ENCODE results near the gene MAN2B1.
A peak's percentile ranks its signal among the peaks of the same experiment; 100 is the strongest.
"Not testable (repeated sequence)": the region's sequence is repeated elsewhere in the genome, so short reads cannot be mapped to it uniquely, and the experiment has no call there.

The MAN2B1 gene

GRCh38 chr19:12689581-12690216 lies 23.2 kb upstream of the MAN2B1 start:
- DNase-seq (ENCODE audit: extremely low read depth in 1 of 2, low read depth in 1 of 2) = no peak

GRCh38 chr19:12689012-12689411 lies 22.5 kb upstream of the MAN2B1 start:
- no peak for DNase-seq (ENCODE audit: extremely low read depth in 1 of 2, low read depth in 1 of 2)

- no peak for DNase-seq (ENCODE audit: extremely low read depth in 1 of 2, low read depth in 1 of 2)
These were observed 21.1 kb upstream of the MAN2B1 start, which contains the start of gene GNG14 for GRCh38 chr19:12687496-12688196. TSS of gene GNG14 (plus strand) at chr19:12687998. CDS start at chr19:12688049, 51 bp downstream.

GRCh38 chr19:12685831-12686230 lies 19.3 kb upstream of the MAN2B1 start:
- DNase-seq (ENCODE audit: extremely low read depth in 1 of 2, low read depth in 1 of 2) = no peak

GRCh38 chr19:12681074-12681987 lies 14.8 kb upstream of the MAN2B1 start, which contains the start of gene DHPS:
TSS of gene DHPS (minus strand) at chr19:12681880. CDS start at chr19:12681766, 114 bp downstream.
- peak; percentile 69 to 89 for DNase-seq (ENCODE audit: extremely low read depth in 1 of 2, low read depth in 1 of 2)

- no peak for DNase-seq (ENCODE audit: extremely low read depth in 1 of 2, low read depth in 1 of 2)
These were observed 13.5 kb upstream of the MAN2B1 start for GRCh38 chr19:12680034-12680433.

GRCh38 chr19:12678039-12678438 lies 11.5 kb upstream of the MAN2B1 start:
- DNase-seq (ENCODE audit: extremely low read depth in 1 of 2, low read depth in 1 of 2) = not testable (repeated sequence)

- no peak for DNase-seq (ENCODE audit: extremely low read depth in 1 of 2, low read depth in 1 of 2)
These were observed 10.4 kb upstream of the MAN2B1 start for GRCh38 chr19:12676928-12677327.

- DNase-seq (ENCODE audit: extremely low read depth in 1 of 2, low read depth in 1 of 2) = peak; percentile 69 to 85
These were observed 9.8 kb upstream of the MAN2B1 start for GRCh38 chr19:12676384-12676792.

GRCh38 chr19:12675940-12676339 lies 9.4 kb upstream of the MAN2B1 start:
- DNase-seq (ENCODE audit: extremely low read depth in 1 of 2, low read depth in 1 of 2) = no peak

GRCh38 chr19:12675399-12675798 lies 8.9 kb upstream of the MAN2B1 start:
- no peak for DNase-seq (ENCODE audit: extremely low read depth in 1 of 2, low read depth in 1 of 2)

GRCh38 chr19:12672744-12673143 lies 6.2 kb upstream of the MAN2B1 start:
- DNase-seq (ENCODE audit: extremely low read depth in 1 of 2, low read depth in 1 of 2) = no peak

- no peak for DNase-seq (ENCODE audit: extremely low read depth in 1 of 2, low read depth in 1 of 2)
These were observed 3.8 kb upstream of the MAN2B1 start for GRCh38 chr19:12670159-12670928.

GRCh38 chr19:12669270-12670158 lies 3.0 kb upstream of the MAN2B1 start:
- peak; percentile 49 to 50 for DNase-seq (ENCODE audit: extremely low read depth in 1 of 2, low read depth in 1 of 2)

- peak; percentile 28 to 68 for DNase-seq (ENCODE audit: extremely low read depth in 1 of 2, low read depth in 1 of 2)
These were observed 2.4 kb upstream of the MAN2B1 start for GRCh38 chr19:12668932-12669269.

- DNase-seq (ENCODE audit: extremely low read depth in 1 of 2, low read depth in 1 of 2) = no peak
These were observed 1.8 kb upstream of the MAN2B1 start for GRCh38 chr19:12668346-12668745.

GRCh38 chr19:12667731-12668302 lies 1.3 kb upstream of the MAN2B1 start:
- DNase-seq (ENCODE audit: extremely low read depth in 1 of 2, low read depth in 1 of 2) = no peak

- DNase-seq (ENCODE audit: extremely low read depth in 1 of 2, low read depth in 1 of 2) = no peak
These were observed 774 bp downstream of the MAN2B1 start for GRCh38 chr19:12665671-12666264.

- peak in 1 of 2 donors; percentile 43 for DNase-seq (ENCODE audit: extremely low read depth in 1 of 2, low read depth in 1 of 2)
These were observed 1.3 kb downstream of the MAN2B1 start for GRCh38 chr19:12665281-12665573.

All from stimulated activated CD8-positive, alpha-beta memory T cell treated with anti-CD3 and anti-CD28 coated beads, Interleukin-7, amount 100 ng/mL, for 48 hours (primary cell).